Fibroblast of pulmonary artery (primary cell): ENCODE measurements around the gene APOBEC3F.
A peak's percentile ranks its signal among the peaks of the same experiment; 100 is the strongest.
"Not testable (repeated sequence)": the region's sequence is repeated elsewhere in the genome, so short reads cannot be mapped to it uniquely, and the experiment has no call there.

Source experiments
- DNase-seq: peaks from one replicate; pipeline ENCODE4 v3.0.0-alpha.2; 2010; ENCODE audit warnings: low read depth
- H3K4me3 ChIP-seq: replicated peaks from 2 replicates; pipeline ENCODE4 v1.5.1; 2011; ENCODE audit warnings: low read depth, mild to moderate bottlenecking, control low read depth, low read length, moderate library complexity
- CTCF ChIP-seq: IDR thresholded peaks from 2 replicates; pipeline ENCODE4 v1.5.1; 2011; ENCODE audit warnings: mild to moderate bottlenecking, control low read depth, low read length, inconsistent platforms; ENCODE audit errors: missing control alignments

Gene APOBEC3F

DNA sequence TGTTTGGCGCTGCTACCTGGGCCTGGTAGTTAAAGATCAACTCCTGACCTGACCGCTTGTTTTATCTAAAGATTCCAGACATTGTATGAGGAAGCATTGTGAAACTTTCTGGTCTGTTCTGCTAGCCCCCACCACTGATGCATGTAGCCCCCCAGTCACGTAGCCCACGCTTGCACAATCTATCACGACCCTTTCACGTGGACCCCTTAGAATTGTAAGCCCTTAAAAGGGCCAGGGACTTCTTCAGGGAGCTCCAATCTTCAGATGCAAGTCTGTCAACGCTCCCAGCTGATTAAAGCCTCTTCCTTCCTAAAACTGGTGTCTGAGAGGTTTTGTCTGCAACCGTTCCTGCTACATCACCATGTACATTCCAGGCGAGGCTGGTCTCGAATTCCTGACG is 15.0 kb downstream of the APOBEC3F start:
- no peak overlapping the region for H3K4me3 ChIP-seq
- no peak for DNase-seq
- TF ChIP-seq CTCF = no peak

- not testable (repeated sequence) for DNase-seq, H3K4me3 ChIP-seq
These were observed 20.6 kb downstream of the APOBEC3F start for GRCh38 chr22:39061290-39061689.

DNA sequence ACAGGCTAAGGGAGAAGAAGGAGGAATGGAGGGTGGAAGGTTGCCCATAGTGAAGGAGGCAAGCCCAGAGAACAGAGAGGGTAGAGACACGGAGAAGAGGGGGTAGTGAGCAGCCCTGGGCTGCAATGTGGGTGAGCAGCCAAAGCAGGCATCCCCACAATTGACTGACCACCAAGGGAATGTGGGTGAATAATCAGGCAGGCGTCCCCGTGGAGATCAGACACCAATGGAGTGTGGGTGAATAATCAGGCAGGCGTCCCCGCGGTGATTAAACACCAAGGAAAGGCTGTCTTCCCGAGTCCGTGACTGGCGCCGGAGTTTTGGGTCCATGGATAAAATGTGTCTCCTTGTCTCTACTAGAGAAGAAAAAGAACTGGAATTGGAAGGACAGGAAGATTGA is 21.3 kb downstream of the APOBEC3F start:
- not testable (repeated sequence) for H3K4me3 ChIP-seq, DNase-seq

- not testable (repeated sequence) for DNase-seq, H3K4me3 ChIP-seq
These were observed 23.2 kb downstream of the APOBEC3F start for GRCh38 chr22:39063904-39064303.

DNA sequence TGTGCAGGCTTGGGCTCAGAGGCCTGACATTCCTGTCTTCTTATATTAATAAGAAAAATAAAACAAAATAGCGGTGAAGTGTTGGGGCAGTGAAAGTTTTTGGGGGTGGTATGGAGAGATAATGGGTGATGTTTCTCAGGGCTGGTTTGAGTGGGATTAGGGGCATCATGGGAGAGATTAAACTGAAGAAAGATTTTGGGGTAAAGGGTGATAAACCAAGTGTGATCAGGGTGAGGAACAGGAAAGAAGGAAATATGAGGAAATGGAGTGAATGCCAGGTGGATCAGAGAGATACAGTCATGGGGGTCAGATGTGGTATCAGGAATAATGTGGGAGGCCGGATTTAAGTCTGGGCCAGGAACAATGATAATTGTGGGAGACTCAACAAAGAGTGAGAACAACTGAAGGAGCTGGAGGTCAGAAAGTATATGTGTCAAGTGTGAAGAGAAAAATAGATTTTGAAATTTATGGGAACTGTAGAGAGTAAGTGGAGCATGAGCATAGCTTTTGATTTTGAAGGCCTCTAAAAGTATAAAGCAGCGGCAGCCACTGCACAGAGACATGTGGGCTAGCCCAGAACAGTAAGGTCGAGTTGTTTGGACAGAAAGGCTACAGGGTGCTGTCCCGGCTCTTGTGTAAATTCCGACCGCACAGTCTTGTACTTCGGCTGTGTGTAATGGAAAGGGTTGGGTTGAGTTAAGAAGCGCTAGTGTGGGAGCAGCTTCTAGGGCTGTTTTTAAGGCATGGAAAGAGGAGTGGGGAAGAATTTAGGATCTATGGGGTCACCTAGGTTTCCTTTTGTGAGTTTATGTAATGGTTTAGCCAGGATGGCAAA is 26.0 kb downstream of the APOBEC3F start:
- not testable (repeated sequence) for DNase-seq, H3K4me3 ChIP-seq

GRCh38 chr22:39068033-39068785 is 27.5 kb downstream of the APOBEC3F start:
- TF ChIP-seq CTCF = no peak
- H3K4me3 ChIP-seq = no peak overlapping the region
- no peak for DNase-seq

- no peak for DNase-seq
- no peak for TF ChIP-seq CTCF
- no peak overlapping the region for H3K4me3 ChIP-seq
These were observed 29.5 kb downstream of the APOBEC3F start for GRCh38 chr22:39070186-39070585.

- not testable (repeated sequence) for DNase-seq, H3K4me3 ChIP-seq
These were observed 31.9 kb downstream of the APOBEC3F start for GRCh38 chr22:39072581-39072981.

DNA sequence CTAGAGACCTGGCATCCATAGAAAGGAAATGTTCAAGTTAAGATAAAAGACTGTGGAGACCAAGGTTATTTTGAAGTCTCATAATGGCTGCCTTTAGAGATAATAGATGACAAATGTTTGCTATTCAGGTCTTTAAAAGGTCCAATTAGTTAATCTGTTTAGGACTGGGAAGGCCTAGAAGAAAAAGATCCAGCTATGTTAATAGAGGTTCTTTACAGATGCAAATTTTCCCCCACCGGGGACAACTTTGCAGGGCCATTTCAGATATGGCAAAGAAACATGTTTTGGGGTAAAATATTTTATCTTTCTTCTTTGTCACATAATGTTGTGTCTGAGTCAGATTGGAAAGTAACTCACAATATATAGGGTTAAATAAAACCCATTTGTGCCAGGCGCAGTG is 33.3 kb downstream of the APOBEC3F start:
- no peak for TF ChIP-seq CTCF
- DNase-seq = no peak
- no peak overlapping the region for H3K4me3 ChIP-seq

DNA sequence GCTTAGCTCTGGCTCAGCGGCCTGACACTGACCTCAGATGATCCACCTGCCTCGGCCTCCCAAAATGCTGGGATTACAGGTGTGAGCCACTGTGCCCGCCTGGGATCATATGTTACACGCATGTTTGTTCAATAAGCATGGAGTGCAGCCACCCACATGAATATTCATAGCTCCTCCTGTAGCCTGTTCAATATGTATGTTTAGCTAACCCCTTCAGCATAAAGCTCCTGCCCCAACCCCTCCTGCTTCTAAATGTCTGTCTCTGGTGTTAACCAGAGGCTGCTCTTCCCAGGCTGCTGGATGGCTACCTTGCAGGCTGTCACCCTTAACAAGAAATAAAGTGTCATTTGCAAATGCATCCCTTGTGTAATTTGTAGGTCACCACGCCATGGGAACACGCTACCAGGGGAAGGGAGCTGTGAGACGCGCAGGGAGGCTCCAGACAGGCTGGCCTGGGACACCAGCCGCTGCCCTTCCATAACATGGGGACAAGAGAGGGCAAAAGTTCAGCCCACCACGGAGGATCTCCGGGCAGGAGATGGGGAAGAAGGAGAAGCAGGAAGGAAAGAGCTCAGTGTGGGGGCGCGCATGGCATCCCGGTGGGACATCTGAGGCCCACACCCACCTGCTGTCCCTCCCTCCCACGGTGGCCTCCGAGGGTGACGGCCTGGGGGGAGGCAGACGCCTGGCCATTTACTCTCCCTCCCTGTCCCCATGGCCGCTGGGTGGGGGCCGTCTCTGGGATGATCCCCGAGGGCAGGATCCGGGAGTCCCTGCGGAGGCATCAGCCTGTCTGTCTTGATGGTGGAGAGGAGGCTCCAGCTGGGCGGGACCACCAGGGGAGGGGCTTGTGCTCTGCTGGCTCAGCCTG is 35.7 kb downstream of the APOBEC3F start:
- DNase-seq, H3K4me3 ChIP-seq: not testable (repeated sequence)

- H3K4me3 ChIP-seq = peak within 1 kb of the TSS; percentile 52
- DNase-seq = peak; percentile 65
These were observed 36.6 kb downstream of the APOBEC3F start, which contains the start of gene APOBEC3G for GRCh38 chr22:39077026-39077840. Gene APOBEC3G (plus strand): TSS chr22:39077275. CDS start chr22:39077362, 87 bp downstream.

DNA sequence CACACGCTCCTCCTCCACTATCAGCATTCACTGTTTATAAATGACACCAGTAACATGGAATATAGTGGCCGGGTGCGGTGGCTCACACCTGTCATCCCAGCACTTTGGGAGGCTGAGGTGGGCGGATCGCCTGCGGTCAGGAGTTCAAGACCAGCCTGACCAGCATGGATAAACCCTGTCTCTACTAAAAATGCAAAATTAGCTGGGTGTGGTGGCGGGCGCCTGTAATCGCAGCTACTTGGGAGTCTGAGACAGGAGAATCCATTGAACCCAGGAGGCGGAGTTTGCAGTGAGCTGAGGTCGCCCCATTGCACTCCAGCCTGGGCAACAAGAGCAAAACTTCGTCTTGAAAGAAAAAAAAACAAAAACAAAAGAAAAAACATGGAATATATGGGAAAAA is 37.2 kb downstream of the APOBEC3F start:
- DNase-seq = not testable (repeated sequence)
- peak overlapping the region; percentile 52 for H3K4me3 ChIP-seq
